Lower leg skin (tissue), 3 donors: ENCODE measurements around the gene ZBTB4.

Experiments used
- CTCF ChIP-seq, 3 donors: fragments of 450-650 bp; IDR thresholded peaks; one replicate each; pipeline ENCODE4 v1.5.1; 2016; ENCODE audit warnings: antibody characterized with exemption in 3 of 3, mild to moderate bottlenecking in 3 of 3, moderate library complexity in 2 of 3
- POLR2A ChIP-seq, 2 donors: fragments of 450-650 bp; IDR thresholded peaks; one replicate each; pipeline ENCODE4 v1.6.1; 2016 to 2017; ENCODE audit warnings: antibody characterized with exemption in 2 of 2, mild to moderate bottlenecking in 1 of 2, moderate library complexity in 1 of 2

GRCh38 chr17:7497228-7497627 is 17.8 kb upstream of the ZBTB4 start:
- TF ChIP-seq CTCF (IDR thresholded peaks at IDR 0.05), result no peak
- no peak for TF ChIP-seq POLR2A (IDR thresholded peaks at IDR 0.05)
